GM21723 (cell line): Measurements from ENCODE around the gene GFRA1.

Experiments used
- ATAC-seq: cut with Tn5 transposase; IDR thresholded peaks from one replicate; pipeline ENCODE4 v1.9.1; 2021; ENCODE audit warnings: mild to moderate bottlenecking, moderate library complexity; ENCODE audit not compliant: unreplicated experiment

The GFRA1 gene

GRCh38 chr10:116245156-116245555 lies 27.9 kb downstream of the GFRA1 start:
- no peak for ATAC-seq

GRCh38 chr10:116241642-116242410 lies 31.2 kb downstream of the GFRA1 start:
- no peak for ATAC-seq

DNA sequence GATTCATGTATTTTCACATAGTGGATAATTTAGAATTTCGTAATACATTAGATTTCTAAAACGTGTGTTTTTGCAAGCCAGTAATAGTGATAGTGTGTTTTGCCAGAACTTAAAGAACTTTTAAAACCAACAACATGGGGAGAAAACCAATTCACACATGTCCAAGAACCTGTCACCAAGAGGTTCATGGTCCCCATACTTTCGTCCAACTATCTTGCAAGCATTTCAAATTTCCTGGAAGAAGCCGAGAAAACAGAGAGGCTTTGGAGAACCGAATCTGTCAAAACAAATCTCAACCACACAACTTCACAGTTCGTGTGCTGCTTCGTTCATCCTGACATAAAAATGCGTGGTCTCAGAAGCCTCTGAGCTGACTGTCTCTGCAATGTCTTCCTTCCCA lies 31.9 kb downstream of the GFRA1 start:
- no peak for ATAC-seq

DNA sequence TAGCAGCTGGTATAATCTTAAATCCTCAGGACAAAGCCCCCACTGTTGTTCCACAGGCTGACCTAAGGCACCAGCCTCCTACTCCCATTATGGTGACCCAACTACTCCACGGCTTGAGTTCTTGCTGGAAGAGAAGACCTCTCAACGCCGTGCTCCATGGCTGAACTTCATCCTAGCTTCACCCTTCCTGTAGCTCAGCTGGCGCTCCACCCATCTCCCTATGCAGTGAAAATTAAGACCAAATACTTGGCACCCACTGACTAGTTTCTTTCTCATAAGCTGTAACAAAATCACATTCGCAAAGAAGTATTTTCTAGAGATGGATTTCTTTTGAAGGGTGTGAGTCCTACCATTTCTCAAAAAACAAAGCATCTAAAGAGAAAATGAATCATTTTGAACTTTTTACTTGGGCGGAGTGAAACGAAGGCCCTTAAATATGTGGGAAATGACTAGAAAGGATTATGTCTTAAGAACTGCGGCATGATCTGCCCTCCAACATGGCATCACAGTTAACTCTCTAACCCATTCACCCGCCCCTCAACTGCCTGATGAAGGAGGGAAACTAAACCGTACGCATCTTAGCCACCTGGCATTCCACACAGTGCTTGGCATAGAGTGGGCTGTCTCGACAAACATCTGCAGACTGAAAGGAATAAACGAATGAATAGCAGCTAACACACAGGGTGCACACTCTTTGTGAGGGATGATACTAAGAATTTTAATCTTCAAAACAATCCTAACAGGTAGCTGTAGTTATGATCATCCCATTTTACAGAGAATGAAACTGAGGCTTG lies 32.7 kb downstream of the GFRA1 start:
- no peak for ATAC-seq

- ATAC-seq, result no peak
These were observed 33.8 kb downstream of the GFRA1 start for GRCh38 chr10:116239229-116239628.

DNA sequence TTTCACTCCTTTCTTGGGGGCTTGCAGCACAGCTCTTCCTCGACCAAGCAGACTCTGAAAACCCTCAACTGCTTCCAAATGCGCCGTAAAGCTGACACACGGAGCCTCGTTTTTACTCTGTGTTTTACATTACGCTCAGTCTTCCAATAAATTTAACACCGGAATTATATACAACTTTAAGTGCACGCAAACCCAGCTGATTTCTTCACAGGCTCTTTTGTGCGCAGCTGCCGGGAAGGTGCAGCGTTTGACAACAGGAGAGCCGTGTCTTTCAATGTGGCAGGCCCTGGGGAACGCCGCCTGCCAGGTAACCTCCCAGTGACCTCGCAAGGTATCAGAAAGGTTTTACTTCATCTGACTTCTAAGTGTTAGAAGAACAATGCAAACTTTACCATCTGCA lies 35.0 kb downstream of the GFRA1 start:
- ATAC-seq, result no peak

DNA sequence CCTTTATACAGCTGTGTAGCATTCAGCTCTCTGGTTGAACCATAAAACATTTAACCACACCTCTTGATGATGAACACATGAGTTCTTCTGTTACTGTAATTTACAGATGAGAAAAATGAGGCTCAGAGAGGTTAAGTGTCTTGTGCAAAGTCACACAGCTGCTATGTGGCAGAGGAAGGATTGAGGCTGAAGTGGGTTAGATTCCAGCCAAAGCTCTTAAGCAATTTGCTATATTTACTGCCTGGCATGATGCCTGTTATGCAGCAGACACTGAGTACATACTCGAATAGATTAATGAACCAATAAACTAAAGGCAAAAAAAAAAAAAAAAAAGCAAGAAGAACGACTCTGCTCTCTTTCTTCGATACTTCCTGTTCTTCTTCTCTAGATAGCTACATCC lies 35.7 kb downstream of the GFRA1 start:
- ATAC-seq, result no peak

DNA sequence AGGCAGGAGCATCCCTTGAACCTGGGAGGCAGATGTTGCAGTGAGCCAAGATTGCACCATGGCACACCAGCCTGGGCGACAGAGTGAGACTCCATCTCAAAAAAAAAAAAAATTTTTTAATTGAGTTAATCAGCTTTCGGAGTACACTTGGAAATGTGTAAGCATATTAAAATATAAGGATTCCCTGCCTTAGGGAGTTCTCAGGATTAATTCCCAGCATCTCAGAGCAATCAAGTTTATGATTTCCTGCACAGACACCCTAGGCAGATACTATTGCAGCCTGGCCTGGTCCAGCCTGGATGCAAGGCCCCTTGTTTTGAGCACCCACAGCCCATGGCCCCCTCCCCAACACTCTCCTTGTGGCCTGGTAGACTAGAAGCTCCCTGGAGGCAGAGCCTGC lies 39.8 kb downstream of the GFRA1 start:
- no peak for ATAC-seq

DNA sequence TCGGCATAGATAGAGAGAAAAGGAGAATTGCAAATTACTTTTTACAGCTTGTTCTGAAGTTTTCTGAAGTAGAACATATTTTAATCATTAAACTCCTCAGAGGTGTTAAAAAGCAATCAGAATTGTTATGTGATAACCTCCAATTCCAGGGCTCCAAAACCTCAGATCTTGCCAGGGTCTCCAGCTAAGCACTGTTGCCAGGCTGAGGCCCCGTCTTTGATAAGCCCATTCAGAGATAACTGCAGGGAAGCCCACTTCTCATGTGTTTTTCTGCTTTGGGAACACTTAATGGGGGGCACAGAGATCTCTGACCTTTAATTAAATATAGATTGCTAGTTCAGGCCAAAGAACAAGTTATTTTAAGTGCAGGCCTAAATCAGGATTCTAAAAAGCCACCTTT lies 40.4 kb downstream of the GFRA1 start:
- no peak for ATAC-seq

GRCh38 chr10:116226766-116227165 lies 46.2 kb downstream of the GFRA1 start:
- no peak for ATAC-seq

DNA sequence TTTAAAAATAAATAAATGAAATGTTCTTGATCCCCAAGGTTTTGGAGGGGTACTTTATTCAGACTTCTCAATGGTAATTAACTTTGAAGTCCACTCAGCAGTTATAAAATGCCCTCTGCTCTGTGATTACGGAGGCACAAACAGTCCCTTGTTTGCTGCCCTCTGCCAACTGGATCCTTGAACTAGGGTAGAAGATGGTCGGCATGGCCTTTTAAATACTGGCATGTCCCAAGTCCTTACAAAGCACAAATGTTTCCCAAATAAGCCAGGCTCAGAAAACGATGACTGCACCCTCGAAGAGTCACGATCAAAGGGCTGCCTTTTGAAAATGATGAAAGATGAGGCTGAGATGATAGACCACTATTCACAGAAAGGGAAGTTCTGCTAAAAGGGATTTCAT lies 47.0 kb downstream of the GFRA1 start:
- ATAC-seq, result no peak

DNA sequence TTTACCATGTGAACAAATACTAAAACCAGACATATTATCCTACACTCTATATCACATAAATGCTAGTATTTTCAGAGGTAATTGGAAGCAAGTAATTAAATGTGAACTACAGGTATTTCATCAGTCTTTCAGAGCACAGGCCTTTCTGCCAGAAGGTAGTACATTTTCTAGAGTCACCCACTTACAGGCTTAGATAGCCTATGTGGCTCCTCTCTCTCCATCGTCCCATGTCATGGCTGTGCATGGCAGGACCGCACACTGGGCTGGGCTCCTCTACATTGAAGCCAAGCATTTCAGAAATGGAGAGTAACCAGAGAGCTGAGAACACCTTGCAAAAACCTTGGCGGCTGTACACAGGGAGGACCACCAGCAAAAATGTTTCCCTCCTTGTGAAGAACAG lies 49.7 kb downstream of the GFRA1 start:
- ATAC-seq, result no peak

DNA sequence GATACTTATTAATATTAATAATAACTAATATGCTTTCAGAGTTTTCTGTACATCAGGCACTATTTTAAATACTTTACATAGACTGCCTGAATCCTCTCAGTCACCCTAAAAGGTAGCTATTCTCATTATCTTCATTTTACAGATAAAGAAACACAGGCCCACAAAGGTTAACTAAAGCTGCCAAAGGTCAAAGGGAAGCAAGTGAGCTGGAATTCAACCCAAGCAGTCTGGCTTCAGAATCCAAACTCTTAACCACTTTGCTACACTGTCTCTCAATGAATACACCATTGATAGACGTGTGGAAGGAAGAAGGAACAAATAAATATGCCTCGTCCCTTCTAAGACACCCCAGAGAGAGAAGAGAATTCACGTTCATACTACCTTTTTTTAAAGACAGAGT lies 52.0 kb downstream of the GFRA1 start:
- ATAC-seq, result no peak

GRCh38 chr10:116216676-116217075 lies 56.3 kb downstream of the GFRA1 start:
- no peak for ATAC-seq

- no peak for ATAC-seq
These were observed 57.4 kb downstream of the GFRA1 start for GRCh38 chr10:116215651-116216050.

DNA sequence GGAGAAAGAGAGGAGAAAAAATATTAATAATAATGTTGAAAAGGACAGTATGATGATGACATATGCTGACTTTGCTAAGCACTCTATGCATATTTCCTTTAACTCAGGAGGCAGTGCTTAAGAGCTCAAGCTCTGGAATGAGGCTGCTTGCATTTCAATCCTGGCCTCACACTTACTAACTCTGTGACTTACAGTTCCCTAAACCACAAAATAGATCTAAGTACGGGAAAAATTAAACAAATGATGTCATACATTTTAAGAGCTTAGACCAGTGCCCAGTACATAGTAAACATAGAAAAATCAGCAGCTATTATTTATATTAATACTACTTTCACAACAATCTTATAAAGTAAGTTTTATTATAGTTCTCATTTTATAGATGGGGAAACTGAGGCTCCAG lies 61.3 kb downstream of the GFRA1 start:
- ATAC-seq, result no peak

- no peak for ATAC-seq
These were observed 62.2 kb downstream of the GFRA1 start for GRCh38 chr10:116210588-116211346.

DNA sequence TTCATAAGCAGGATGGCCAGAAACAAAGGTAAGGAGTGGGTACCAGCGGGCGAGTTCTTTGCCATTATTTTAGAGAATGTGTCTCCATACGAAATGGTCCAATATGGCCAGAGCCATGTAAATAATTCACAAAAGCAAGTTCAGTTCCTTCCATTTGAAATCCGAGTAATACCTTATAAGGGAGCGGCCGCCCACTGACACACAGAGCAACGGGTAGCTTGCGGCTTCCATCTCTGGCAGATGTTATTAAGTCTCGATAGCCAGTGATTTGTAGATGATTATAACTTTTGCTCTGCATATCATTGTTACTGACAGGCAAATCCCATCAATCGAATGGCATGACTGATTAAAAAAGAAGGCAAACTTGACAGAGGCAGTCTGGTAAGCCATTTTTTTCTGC lies 63.2 kb downstream of the GFRA1 start:
- no peak for ATAC-seq

DNA sequence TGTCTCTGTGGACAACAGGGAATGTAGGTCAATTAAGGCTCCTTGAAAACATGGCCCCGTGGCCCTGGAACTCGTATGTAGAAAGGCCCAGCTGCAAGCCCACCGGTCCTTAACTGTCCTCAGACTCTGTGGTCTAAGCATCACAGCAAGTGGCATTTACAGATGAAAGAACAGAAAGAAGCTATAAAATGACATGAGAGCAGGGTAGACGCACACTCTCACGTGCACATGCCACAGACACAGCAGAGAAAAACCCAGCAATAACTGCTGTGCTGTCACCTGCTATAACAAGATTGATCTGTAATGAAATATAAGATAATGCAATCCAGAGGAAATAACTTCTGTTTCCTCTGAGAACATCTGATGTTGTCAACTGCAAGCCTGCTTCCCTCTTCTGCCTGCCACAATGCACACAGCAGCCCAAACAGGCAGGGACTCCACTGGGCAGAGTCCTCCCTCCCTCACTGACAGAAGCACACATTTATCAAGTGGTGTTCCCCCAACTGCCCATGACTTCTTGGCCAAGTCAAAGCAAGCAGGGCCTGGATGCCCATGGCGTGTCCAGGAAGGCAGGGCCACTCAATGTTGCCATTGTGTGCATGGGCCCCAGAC lies 63.9 kb downstream of the GFRA1 start:
- ATAC-seq, result no peak

DNA sequence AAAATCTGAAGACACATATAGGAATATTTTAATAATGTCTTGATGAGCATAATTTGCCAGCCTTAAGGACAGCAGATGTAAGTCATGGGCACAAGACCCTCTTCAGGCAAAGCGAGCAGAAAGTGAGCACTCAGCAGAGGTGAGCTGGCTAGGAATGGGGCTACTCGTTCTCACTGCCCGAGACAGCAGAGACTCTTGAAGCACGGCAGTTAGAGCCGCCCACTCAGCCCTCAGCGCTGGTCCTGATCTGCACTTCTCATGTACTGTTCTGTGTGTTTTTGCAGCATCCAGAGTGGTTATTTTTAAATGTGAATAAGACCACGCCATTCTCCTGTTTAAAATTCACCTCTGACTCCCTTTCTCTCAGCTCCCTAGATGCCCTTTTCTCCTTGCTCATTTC lies 65.3 kb downstream of the GFRA1 start:
- no peak for ATAC-seq

GRCh38 chr10:116203661-116204060 lies 69.3 kb downstream of the GFRA1 start:
- no peak for ATAC-seq
